ENCODE measurements around the gene B9D1.

Gene B9D1

DNA sequence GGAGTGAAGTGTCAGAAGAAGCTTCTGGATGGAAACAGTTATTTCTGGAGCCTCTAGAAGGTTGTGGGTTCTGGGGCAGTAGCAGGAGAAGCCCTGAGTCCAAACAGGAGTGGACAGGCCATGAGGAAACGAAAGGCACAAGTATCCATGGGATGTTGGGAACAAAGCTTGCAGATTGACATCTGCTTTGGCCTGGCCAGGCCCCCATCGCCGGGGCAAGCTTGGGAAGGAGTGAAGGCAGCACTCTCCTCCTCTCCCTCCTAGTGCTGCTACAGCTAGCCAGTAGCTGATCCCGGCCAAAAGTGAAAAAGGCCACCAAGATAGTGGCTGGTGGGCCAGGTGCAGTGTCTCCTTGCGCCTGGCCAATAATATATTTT, 40.4 kb downstream of the B9D1 start:
- H3K4me3 ChIP-seq (ENCODE audit: low read depth, low read length): no peak overlapping the region
- TF ChIP-seq, protein P1, sequence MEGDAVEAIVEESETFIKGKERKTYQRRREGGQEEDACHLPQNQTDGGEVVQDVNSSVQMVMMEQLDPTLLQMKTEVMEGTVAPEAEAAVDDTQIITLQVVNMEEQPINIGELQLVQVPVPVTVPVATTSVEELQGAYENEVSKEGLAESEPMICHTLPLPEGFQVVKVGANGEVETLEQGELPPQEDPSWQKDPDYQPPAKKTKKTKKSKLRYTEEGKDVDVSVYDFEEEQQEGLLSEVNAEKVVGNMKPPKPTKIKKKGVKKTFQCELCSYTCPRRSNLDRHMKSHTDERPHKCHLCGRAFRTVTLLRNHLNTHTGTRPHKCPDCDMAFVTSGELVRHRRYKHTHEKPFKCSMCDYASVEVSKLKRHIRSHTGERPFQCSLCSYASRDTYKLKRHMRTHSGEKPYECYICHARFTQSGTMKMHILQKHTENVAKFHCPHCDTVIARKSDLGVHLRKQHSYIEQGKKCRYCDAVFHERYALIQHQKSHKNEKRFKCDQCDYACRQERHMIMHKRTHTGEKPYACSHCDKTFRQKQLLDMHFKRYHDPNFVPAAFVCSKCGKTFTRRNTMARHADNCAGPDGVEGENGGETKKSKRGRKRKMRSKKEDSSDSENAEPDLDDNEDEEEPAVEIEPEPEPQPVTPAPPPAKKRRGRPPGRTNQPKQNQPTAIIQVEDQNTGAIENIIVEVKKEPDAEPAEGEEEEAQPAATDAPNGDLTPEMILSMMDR (IDR thresholded peaks at IDR 0.05; ENCODE audit: low read depth, low read length): no peak
- DNase-seq (ENCODE audit: low read depth, low spot score): no peak
- in situ Hi-C loops (cut with HindIII; ENCODE audit: low sequenced_read_pairs): no loop called here

DNA sequence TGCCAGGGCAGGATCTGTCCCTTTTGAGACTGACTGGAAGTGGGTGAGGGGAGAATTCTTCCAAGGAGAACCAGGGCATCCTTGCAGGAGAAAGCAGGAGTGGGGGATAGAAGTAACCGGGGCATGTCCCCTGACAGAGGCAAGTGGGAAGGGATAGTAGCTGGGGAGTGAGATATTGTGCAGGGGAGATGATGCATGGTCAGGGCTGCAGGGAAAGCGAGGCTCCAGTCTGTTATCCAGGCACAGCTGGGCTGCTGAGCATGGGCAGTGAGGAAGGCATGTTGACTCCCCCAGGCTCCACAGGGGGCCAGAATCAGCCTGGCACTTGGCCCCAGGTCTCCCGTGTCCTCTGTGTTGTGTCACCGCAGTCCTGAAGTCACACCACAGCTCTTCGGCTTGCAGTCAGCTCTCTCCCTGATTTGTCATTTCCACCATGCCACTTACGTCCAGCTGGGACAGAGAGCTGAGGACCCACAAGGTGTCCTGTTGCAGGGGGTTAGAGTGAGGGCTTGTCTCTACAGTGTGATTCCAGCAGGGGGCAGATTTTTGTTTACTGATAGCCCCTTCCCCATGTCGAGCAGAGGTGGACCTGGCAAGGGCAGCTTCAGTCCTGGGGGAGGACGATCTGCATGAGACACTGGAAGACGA, 40.9 kb downstream of the B9D1 start:
- DNase-seq (ENCODE audit: low read depth, low spot score): no peak
- H3K4me3 ChIP-seq (ENCODE audit: low read depth, low read length): no peak overlapping the region
- TF ChIP-seq, protein P1 (IDR thresholded peaks at IDR 0.05; ENCODE audit: low read depth, low read length): peak; percentile 21
- in situ Hi-C loops (cut with HindIII; ENCODE audit: low sequenced_read_pairs): no loop called here

DNA sequence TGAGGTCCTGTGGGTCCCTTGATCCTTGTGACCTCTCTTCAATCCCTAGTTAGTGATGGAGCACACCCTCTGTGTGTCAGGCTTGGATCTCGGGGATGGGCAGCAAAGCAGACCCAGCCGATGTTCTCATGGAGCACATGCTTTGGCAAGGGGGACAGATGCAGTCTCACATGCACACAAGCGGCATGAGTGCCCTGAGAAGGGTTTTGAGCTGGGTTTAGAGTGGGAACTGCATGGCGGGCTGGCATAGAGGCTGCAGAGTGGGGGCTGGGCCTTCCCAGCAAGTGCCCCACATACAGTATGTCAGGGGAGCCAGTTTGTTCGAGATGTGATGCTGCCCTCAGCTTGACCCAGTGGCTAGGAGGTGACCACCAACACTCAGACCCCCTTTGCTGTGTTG, 41.6 kb downstream of the B9D1 start:
- TF ChIP-seq, protein P1 (IDR thresholded peaks at IDR 0.05; ENCODE audit: low read depth, low read length): no peak
- no peak for DNase-seq (ENCODE audit: low read depth, low spot score)
- H3K4me3 ChIP-seq (ENCODE audit: low read depth, low read length): no peak overlapping the region
- in situ Hi-C loops (cut with HindIII; ENCODE audit: low sequenced_read_pairs): no loop called here

DNA sequence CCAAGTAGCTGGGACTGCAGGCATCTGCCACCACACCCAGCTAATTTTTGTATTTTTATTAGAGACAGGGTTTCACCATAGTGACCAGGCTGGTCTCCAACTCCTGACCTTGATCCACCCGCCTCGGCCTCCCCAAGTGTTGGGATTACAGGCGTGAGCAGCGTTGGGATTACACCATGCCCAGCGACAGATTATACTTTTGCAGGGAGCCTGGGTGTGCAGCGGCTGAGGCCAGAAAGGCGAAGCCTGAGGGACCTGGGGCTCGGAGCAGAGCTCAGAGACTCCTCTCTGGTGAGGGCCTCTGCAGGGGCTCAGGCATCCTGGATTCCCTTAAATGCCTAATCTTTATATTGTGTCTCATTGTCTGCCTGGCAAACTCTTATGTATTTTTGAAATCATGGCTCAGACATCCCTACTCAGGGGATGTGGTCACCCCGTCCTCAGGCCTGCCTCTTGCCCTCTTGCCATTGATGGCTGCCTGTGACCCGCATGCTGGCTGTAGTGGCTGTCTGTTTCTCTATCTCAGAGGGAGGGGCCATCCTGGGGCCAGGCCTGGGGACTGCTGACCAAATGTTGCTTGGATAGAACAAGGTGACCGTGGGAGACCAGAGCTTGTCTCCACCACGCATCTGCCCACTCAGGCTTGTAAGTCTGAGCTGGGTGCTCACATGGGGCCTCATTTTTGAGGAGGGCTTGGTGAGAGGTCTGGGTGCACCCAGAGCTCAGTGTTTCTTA, 42.6 kb downstream of the B9D1 start:
- H3K4me3 ChIP-seq (ENCODE audit: low read depth, low read length): no peak overlapping the region
- no peak for DNase-seq (ENCODE audit: low read depth, low spot score)
- TF ChIP-seq, protein P1 (IDR thresholded peaks at IDR 0.05; ENCODE audit: low read depth, low read length): no peak
- in situ Hi-C loops (cut with HindIII; ENCODE audit: low sequenced_read_pairs): no loop called here

DNA sequence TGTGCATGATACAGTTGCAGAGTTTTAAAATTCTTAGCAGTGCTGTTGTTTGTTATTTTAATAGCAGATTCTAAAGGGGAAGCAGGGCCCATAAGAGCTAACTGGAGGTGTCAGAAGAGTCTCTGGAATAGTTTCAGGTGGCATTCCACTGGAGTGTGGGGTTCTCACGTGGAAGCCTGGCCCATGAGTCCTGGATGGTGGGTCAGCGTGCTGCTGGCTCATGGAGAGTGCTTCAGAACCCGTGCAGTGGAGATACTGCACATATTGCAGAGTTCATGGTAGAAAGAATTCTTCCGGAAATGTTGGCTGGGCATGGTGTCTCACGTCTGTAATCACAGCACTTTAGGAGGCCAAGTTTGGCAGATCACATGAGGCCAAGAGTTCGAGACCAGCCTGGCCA, 43.9 kb downstream of the B9D1 start:
- no peak for DNase-seq (ENCODE audit: low read depth, low spot score)
- in situ Hi-C loops (cut with HindIII; ENCODE audit: low sequenced_read_pairs): no loop called here

DNA sequence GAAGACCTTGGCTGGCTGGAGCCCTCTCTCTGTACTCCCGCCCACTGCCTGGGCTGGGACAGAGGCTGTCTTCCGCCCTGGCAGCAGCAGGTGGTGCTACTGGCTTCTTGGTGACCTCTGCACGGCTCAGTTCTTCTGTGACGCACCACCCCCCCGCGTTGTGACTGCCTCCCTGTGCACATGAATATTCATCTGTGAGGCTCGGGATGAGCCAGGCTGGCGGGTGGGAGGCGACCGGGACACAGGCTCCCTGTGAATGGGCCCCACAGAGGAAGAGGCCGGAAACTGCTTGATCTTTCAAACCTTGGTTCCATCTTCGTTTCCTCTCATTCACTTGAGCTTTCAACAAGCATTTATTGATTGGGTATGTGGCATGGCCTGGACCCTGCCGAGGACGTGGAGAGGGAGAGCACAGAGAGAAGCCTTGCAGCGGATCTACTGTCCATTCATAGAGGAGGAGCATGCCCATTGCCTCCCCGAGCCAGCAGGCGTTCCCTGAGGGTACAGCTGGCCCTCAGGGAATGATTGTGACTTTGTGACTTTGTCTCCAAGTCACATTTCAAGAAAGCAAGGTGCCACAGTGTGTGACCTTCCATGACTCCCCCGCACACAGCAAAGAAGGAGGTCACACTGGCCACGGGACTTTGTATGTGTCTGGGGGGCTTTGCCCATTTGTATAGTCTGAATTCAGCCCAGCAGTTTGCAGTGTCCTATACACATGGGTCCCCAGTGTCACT, 45.0 kb downstream of the B9D1 start:
- DNase-seq (ENCODE audit: low read depth, low spot score): peak; percentile 93
- H3K4me3 ChIP-seq (ENCODE audit: low read depth, low read length): no peak overlapping the region
- in situ Hi-C loops (cut with HindIII; ENCODE audit: low sequenced_read_pairs): no loop called here

More for the DNA sequence above, 43.9 kb downstream of the B9D1 start:
- no peak overlapping the region for H3K4me3 ChIP-seq (ENCODE audit: low read depth, low read length)
- TF ChIP-seq, protein P1 (IDR thresholded peaks at IDR 0.05; ENCODE audit: low read depth, low read length): no peak

More for the DNA sequence above, 45.0 kb downstream of the B9D1 start:
- TF ChIP-seq, protein P1 (IDR thresholded peaks at IDR 0.05; ENCODE audit: low read depth, low read length): peak; percentile 44

Data from astrocyte of the spinal cord (primary cell).